Fibroblast of the aortic adventitia (primary cell): Measurements from ENCODE around the gene DCC. TPM values are rescaled to one million over a fixed set of nuclear protein-coding genes. Genes with fewer than 3 reads are reported as not detected.

Experiments
- DNase-seq: peaks from one replicate; pipeline ENCODE4 v3.0.0-alpha.2; 2010; ENCODE audit warnings: low read depth
- H3K4me3 ChIP-seq: 2 replicates; pipeline ENCODE4 v1.5.1; 2011; ENCODE audit warnings: low read depth, mild to moderate bottlenecking, control low read depth, low read length, moderate library complexity
- total RNA-seq: library from RNA; depleted of rRNA; stranded (reverse); fragments of >200 nt; gene quantifications from 2 replicates; pipeline ENCODE4 v1.2.3, GENCODE V29; 2012; ENCODE audit warnings: low replicate concordance
- TF ChIP-seq, protein P1 (sequence below): IDR thresholded peaks from 2 replicates; pipeline ENCODE4 v1.5.1; 2011; ENCODE audit warnings: mild to moderate bottlenecking, low read length, control low read depth, inconsistent platforms; ENCODE audit not compliant: insufficient read depth

DCC gene
- total RNA-seq, 1 donor, result 0.09 TPM

DNA sequence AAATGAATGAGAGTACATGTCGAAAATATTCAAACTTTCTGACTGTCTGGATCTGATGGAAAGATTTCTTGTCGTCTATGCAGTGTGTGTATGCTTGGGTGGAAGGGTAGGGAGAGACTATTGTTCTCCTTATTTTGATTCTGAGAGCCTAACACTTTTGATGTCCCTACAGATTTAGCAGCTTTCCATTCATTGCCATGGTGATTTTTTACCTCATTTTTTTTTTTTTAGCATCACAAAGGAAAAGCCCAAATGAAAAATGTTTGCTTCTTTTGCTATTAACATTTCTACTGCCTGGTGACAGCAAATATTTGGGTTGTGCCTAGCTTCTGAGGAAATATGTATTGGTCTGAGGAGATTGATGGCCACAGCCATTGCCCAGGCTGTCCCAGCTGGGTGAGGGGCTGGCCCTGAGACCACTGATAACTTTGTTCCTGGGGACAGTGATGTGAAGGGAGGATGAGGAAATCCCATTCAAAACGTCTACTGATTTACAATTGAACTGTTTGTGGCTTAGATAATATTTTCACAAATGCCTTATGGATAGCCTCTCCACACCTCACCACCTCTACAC, 558.6 kb downstream of the DCC start:
- no peak overlapping the region for H3K4me3 ChIP-seq

DNA sequence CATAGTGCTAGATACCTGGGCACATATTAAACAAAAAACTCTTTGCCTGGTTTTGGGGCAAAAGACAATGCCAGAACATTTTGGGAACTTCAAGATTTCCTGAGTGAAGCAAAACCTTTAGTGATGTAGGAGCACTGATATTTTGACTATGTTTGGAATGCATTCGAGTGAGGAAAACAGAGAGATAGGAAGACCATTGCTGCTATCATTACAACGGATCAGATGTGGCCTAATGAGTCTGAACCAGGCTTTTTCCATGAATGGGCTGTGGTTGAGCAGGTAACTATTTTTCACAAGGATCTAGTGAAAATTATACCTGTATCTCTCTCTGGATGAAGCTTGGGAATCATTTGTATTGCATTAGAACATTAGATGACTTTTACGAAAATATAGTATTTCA, 562.2 kb downstream of the DCC start:
- H3K4me3 ChIP-seq, result no peak overlapping the region
- DNase-seq, result no peak
- TF ChIP-seq, protein P1, sequence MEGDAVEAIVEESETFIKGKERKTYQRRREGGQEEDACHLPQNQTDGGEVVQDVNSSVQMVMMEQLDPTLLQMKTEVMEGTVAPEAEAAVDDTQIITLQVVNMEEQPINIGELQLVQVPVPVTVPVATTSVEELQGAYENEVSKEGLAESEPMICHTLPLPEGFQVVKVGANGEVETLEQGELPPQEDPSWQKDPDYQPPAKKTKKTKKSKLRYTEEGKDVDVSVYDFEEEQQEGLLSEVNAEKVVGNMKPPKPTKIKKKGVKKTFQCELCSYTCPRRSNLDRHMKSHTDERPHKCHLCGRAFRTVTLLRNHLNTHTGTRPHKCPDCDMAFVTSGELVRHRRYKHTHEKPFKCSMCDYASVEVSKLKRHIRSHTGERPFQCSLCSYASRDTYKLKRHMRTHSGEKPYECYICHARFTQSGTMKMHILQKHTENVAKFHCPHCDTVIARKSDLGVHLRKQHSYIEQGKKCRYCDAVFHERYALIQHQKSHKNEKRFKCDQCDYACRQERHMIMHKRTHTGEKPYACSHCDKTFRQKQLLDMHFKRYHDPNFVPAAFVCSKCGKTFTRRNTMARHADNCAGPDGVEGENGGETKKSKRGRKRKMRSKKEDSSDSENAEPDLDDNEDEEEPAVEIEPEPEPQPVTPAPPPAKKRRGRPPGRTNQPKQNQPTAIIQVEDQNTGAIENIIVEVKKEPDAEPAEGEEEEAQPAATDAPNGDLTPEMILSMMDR, result no peak

More for the DNA sequence above, 558.6 kb downstream of the DCC start:
- no peak for DNase-seq
- TF ChIP-seq, protein P1, result no peak

DNA sequence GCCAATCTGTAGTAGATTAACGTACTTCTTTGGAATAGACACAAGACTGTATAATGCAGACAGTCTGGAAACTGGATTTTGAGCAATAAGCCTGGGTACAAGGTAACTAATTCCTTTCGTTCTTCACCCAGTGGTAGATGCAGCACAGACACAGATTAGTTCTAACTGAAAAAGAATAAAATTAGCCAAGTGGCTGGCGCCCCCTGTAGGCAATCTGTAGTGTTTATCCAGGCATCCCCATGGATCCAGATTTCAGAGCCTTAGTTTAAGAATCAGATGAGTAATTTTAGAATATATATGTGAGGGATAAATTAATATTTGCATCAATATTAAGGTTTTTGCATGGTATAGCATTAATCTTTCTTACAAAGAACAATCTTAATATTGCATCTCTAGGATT, 563.9 kb downstream of the DCC start:
- DNase-seq, result no peak
- no peak overlapping the region for H3K4me3 ChIP-seq
- TF ChIP-seq, protein P1, result no peak

DNA sequence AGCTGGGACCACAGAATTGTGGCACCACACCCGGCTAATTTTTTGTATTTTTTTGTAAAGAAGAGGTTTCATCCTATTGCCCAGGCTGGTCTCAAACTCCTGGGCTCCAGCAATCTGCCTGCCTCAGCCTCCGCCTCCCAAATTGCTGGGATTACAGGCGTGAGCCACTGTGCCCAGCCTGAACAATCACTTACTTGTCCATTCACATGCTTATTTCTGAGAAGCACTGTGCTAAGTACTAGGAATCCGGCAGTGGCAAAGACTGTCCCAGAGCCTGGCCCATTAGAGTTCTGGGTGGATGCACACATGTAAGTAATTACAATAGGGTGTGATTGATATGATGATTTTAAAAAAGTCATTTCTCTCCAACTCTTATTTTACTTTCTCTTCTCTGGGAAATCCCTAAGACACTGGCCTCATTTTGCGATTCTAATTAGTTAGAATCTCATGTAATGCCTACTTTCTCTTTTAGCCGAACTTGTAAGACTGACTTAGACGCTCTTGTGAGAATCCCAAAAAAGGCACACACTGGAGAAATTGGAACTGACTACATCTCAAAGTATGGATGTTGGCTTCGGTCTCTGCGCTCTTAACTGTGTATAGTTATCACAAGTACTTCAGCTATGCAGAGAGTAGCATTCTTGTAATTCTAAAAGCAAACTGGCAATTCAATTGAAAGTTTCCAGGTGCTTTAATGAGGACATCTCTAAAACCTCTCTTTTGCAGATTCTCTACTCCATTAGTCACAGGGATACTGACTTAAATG, 567.7 kb downstream of the DCC start:
- no peak overlapping the region for H3K4me3 ChIP-seq
- TF ChIP-seq, protein P1, result no peak
- no peak for DNase-seq

DNA sequence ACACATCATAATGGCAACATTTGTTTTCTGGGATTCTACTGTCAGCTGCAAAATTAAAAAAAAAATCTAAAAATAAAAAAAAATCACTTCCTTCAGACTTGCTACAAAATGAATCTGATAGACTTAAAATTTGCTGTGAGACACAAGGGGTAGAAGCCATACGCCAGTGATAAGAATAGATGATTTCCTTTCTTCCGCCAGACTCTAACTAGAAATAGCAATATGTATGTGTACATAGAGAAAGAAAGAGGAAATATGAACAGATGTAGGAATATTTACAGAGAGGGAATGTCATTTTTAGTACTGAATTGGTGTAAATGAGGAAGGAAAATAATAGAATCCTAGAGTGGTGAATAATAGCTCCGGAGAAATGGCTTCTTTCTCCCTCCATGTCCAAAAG, 574.2 kb downstream of the DCC start:
- no peak for DNase-seq
- TF ChIP-seq, protein P1, result no peak
- no peak overlapping the region for H3K4me3 ChIP-seq

DNA sequence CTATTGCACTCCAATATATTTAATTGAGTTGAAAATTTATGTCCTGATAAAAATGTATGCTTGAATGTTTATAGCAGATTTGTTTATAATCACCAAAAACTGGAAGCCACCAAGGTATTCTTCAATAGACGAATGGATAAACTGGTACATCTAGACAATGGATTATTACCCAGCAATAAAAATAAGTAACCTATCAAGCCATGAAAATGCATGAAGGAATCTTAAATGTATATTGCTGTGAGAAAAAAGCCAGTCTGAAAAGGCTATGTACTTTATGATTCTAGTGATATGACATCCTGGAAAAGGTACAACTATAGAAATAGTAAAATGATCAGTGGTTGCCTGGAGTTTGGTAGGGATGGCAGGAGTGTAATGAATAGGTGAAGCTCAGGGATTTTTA, 580.7 kb downstream of the DCC start:
- TF ChIP-seq, protein P1, result no peak
- H3K4me3 ChIP-seq, result no peak overlapping the region
- DNase-seq, result no peak
